ENCODE measurements around the gene ERO1B.

Gene ERO1B

DNA sequence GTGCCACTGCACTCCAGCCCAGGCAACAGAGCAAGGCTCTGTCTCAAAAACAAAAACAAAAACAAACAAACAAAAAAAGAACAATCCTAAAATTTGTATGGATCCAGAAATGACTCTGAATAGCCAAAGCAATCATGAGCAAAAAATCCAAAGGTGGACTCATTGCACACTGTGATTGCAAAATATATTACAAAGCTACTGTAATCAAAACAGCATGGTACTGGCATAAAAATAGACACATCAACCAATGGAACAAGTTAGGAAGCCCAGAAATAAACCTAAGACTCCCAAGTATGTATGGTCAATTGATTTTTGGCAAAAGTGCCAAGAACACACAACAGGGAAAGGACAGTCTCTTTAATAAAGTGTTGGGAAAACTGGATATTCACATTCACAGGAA, 19.9 kb downstream of the ERO1B start:
- H3K27ac ChIP-seq (ENCODE audit: low read length) = no peak overlapping the region
- H3K4me3 ChIP-seq (ENCODE audit: low read length) = no peak overlapping the region
- no peaks in the 10 kb centered on the region for H3K4me1 ChIP-seq (ENCODE audit: low read length)
- no peaks in the 10 kb centered on the region for H3K79me2 ChIP-seq (ENCODE audit: low read length)
- peaks cover 11% of the 10 kb centered on the region; the same call in 1 of the 2 replicates for H3K9me3 ChIP-seq (ENCODE audit: insufficient read depth, low read length)
- H3K9ac ChIP-seq (ENCODE audit: low read length) = no peak overlapping the region
- H3K27me3 ChIP-seq (ENCODE audit: low read depth, low read length) = no peaks in the 10 kb centered on the region
- no peak overlapping the region for H3K4me2 ChIP-seq (ENCODE audit: low read length)
- no peak overlapping the region for H2AFZ ChIP-seq (ENCODE audit: low read depth, low read length)
- no peaks in the 10 kb centered on the region for H4K20me1 ChIP-seq (ENCODE audit: insufficient read depth, low read length)
- H3K36me3 ChIP-seq (replicated peaks; ENCODE audit: low read depth, low read length) = peaks cover 36% of the 10 kb centered on the region
- no peak for TF ChIP-seq EZH2phosphoT487 (IDR thresholded peaks at IDR 0.05; ENCODE audit: low read depth)
- TF ChIP-seq, protein P1, sequence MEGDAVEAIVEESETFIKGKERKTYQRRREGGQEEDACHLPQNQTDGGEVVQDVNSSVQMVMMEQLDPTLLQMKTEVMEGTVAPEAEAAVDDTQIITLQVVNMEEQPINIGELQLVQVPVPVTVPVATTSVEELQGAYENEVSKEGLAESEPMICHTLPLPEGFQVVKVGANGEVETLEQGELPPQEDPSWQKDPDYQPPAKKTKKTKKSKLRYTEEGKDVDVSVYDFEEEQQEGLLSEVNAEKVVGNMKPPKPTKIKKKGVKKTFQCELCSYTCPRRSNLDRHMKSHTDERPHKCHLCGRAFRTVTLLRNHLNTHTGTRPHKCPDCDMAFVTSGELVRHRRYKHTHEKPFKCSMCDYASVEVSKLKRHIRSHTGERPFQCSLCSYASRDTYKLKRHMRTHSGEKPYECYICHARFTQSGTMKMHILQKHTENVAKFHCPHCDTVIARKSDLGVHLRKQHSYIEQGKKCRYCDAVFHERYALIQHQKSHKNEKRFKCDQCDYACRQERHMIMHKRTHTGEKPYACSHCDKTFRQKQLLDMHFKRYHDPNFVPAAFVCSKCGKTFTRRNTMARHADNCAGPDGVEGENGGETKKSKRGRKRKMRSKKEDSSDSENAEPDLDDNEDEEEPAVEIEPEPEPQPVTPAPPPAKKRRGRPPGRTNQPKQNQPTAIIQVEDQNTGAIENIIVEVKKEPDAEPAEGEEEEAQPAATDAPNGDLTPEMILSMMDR (IDR thresholded peaks at IDR 0.05; ENCODE audit: low read depth, low read length) = no peak

DNA sequence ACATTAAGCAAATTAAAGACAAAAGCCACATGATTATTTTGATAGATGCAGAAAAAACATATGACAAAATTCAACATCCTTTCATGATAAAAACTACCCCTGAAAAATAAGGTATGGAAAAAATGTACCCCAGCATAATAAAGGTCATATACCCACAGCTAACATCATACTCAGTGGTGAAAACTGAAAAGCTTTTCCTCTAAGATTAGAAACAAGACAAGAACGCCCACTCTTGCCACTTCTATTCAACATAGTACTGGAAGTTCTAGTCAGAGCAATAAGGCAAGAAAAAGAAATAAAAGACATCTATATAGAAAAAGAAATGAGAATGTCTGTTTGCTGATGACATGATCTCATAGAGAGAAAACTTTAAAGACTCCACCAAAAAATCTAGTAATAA, 20.7 kb downstream of the ERO1B start:
- Histone ChIP-seq H4K20me1 (ENCODE audit: insufficient read depth, low read length) (no peaks in the 10 kb centered on the region), H3K79me2 (ENCODE audit: low read length) (no peaks in the 10 kb centered on the region), H3K4me1 (ENCODE audit: low read length) (no peaks in the 10 kb centered on the region), H3K4me3 (ENCODE audit: low read length) (no peak overlapping the region), H3K9ac (ENCODE audit: low read length) (no peak overlapping the region), H3K4me2 (ENCODE audit: low read length) (no peak overlapping the region), H3K9me3 (ENCODE audit: insufficient read depth, low read length) (peaks cover 11% of the 10 kb centered on the region; the same call in 1 of the 2 replicates), H3K27me3 (ENCODE audit: low read depth, low read length) (no peaks in the 10 kb centered on the region), H2AFZ (ENCODE audit: low read depth, low read length) (no peak overlapping the region), H3K36me3 (replicated peaks; ENCODE audit: low read depth, low read length) (peaks cover 36% of the 10 kb centered on the region), H3K27ac (ENCODE audit: low read length) (no peak overlapping the region)
- TF ChIP-seq, protein P1 (IDR thresholded peaks at IDR 0.05; ENCODE audit: low read depth, low read length) = no peak

- Histone ChIP-seq H3K9me3 (ENCODE audit: insufficient read depth, low read length) (peaks cover 11% of the 10 kb centered on the region; the same call in 1 of the 2 replicates), H3K27me3 (ENCODE audit: low read depth, low read length) (no peaks in the 10 kb centered on the region), H3K4me3 (ENCODE audit: low read length) (no peak overlapping the region), H3K4me2 (ENCODE audit: low read length) (no peak overlapping the region), H3K79me2 (ENCODE audit: low read length) (no peaks in the 10 kb centered on the region), H3K4me1 (ENCODE audit: low read length) (no peaks in the 10 kb centered on the region), H3K36me3 (replicated peaks; ENCODE audit: low read depth, low read length) (peaks cover 36% of the 10 kb centered on the region), H3K27ac (ENCODE audit: low read length) (no peak overlapping the region), H4K20me1 (ENCODE audit: insufficient read depth, low read length) (no peaks in the 10 kb centered on the region), H2AFZ (ENCODE audit: low read depth, low read length) (no peak overlapping the region), H3K9ac (ENCODE audit: low read length) (no peak overlapping the region)
- TF ChIP-seq, protein P1 (IDR thresholded peaks at IDR 0.05; ENCODE audit: low read depth, low read length) = no peak
- TF ChIP-seq EZH2phosphoT487 (IDR thresholded peaks at IDR 0.05; ENCODE audit: low read depth) = no peak
These were observed 22.7 kb downstream of the ERO1B start for GRCh38 chr1:236259043-236259442.

DNA sequence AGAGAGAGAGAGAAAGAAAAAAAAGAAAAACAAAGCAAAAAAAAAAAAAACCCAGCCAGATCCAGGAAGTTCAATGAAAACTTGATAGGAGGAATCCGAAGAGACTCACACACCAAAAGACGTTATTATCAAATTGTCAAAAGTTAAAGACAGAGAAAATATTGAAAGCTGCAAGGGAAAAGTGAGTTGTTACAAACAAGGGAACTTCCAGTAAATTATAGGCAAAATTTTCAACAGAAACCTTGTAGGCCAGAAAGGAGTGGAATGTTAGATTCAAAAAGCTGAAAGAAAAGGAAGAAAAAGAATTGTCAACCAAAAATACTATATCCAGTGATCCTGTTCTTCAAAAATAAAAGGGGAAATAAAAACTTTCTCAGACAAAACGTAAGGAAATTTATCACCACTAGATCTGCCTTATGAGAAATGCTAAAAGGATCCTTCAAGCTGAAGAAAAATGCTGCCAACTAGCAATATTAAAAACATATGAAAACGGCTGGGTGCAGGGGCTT, 23.6 kb downstream of the ERO1B start:
- no peak overlapping the region for H3K4me3 ChIP-seq (ENCODE audit: low read length)
- no peak overlapping the region for H3K27ac ChIP-seq (ENCODE audit: low read length)
- peaks cover 11% of the 10 kb centered on the region; the same call in 1 of the 2 replicates for H3K9me3 ChIP-seq (ENCODE audit: insufficient read depth, low read length)
- no peak overlapping the region for H3K4me2 ChIP-seq (ENCODE audit: low read length)
- no peak overlapping the region for H3K9ac ChIP-seq (ENCODE audit: low read length)
- H3K79me2 ChIP-seq (ENCODE audit: low read length) = no peaks in the 10 kb centered on the region
- TF ChIP-seq EZH2phosphoT487 (IDR thresholded peaks at IDR 0.05; ENCODE audit: low read depth) = no peak
- TF ChIP-seq, protein P1 (IDR thresholded peaks at IDR 0.05; ENCODE audit: low read depth, low read length) = no peak
- H3K36me3 ChIP-seq (replicated peaks; ENCODE audit: low read depth, low read length) = peaks cover 36% of the 10 kb centered on the region
- no peaks in the 10 kb centered on the region for H3K4me1 ChIP-seq (ENCODE audit: low read length)
- H3K27me3 ChIP-seq (ENCODE audit: low read depth, low read length) = no peaks in the 10 kb centered on the region
- H2AFZ ChIP-seq (ENCODE audit: low read depth, low read length) = no peak overlapping the region
- H4K20me1 ChIP-seq (ENCODE audit: insufficient read depth, low read length) = no peaks in the 10 kb centered on the region

Data from OCI-LY3 (cell line).